HL-60/S4 treated with retinoic acid at 250 ng/mL for 4 days and 3 days (cell line): ENCODE results near the gene VANGL2.

Experiments
- in situ Hi-C: fragments of 300-500 bp; cut with MboI; formaldehyde crosslinking; loops from 2 replicates; pipeline ENCODE4 v1.7.0; 2022; ENCODE audit warnings: low sequenced_read_pairs

VANGL2 gene

DNA sequence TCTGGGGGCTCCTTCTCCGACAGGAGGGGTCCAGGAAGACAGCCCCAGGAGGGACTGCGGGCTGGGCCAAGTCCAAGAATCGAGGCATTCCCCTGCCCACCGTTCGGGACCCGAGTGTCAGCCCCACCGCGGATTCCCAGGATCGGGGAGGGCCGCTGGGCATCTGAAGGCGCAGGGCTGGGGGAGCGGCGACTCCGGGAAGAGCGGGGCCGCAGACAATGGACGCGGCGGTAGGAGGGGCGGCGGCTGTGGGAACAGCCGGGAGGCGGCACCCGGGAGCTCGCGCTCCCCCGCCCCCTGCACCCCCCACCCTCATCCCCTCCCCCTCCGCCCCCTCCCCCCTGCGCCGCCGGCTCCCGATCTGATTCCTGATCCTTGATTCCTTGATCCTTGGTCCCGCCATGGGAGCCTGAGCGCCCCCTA lies at the start of gene VANGL2:
Gene VANGL2 (plus strand): TSS at position 342 of the 423 bp plus-strand sequence. CDS start 15,274 bp downstream, outside the sequence.
- in situ Hi-C loops: no loop called here

DNA sequence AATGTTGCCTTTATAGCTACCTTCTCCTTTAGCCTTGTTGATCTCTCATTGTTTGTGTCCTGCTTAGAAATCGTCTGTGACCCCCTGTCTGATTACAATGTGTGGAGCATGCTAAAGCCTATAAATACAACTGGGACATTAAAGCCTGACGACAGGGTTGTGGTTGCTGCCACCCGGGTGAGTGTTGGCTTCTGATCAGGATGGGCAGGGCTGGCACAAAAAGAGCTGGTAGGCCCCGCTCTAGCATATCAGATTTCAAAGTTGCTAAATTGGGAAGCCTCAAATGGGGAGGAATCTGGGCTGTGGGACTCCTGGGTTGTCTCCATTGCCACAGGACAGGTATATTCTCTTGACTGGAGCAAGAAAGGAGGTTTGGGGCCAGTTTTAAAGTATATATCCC lies 48.7 kb upstream of the VANGL2 start:
- in situ Hi-C loops: no loop called here

DNA sequence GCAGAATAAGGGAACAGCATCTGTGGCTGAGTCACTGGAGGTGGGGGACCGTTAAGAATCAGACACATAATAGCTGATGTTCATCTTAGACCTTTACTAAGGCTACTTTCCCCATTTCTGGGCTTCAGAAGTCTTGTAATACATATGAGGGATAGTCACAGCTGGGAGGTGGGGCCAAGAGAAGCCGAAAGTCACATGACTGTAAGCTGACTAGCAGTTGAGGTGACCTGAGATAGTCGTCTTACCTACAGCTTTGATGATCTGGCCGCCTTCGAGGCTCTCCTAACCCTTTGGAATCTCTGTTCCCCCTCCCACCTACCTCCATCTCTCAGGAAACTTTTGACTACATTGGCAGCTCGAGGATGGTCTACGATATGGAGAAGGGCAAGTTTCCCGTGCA lies 47.8 kb upstream of the VANGL2 start:
- in situ Hi-C loops: no loop called here

DNA sequence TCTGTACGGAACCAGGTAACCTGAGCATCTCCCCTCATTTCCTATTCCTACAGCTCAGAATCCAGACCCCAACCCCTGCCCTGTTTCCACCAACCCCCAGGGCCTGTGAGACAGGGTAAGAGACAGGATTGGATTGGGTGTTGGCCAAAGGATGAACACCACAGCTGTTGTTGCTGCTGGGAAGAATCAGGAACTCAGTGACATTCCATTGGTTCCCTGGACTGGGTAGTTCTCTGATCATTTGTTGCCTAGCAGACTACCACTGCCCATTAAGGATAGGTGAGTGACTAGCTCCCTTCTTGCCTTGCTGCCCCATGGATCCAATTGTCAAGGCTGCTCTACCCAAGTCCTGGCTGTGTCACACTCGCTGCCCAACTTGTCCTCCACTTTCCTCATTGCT lies 47.1 kb upstream of the VANGL2 start:
- in situ Hi-C loops: no loop called here

DNA sequence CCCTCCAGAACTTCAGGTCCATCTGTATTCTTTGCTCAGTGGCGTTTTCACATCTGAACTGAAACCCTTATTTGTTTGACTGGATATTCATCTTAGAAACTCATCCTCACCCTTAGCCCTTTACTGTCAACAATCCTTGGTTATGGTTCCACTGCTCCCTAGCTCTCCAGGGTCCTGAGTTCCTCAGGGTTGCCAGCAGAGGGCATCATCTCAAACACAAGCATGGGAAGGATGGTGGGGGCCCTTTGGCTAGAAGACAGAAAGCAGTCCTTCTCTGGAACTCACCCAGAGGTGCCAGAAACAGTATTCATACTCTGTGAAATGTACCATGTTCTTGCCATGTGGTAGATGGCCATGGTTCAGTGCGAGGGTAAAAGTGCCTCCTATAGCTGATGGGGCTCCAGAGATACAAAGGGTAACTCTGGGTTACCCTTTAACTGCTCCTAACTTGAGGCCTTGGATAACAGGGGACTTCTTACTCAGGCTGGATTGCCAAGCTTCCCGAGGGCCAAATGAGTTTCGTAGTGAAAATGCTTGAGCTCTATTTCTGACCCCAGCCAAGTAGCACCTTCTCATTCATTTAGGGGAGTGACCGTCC lies 45.9 kb upstream of the VANGL2 start:
- in situ Hi-C loops: no loop called here

DNA sequence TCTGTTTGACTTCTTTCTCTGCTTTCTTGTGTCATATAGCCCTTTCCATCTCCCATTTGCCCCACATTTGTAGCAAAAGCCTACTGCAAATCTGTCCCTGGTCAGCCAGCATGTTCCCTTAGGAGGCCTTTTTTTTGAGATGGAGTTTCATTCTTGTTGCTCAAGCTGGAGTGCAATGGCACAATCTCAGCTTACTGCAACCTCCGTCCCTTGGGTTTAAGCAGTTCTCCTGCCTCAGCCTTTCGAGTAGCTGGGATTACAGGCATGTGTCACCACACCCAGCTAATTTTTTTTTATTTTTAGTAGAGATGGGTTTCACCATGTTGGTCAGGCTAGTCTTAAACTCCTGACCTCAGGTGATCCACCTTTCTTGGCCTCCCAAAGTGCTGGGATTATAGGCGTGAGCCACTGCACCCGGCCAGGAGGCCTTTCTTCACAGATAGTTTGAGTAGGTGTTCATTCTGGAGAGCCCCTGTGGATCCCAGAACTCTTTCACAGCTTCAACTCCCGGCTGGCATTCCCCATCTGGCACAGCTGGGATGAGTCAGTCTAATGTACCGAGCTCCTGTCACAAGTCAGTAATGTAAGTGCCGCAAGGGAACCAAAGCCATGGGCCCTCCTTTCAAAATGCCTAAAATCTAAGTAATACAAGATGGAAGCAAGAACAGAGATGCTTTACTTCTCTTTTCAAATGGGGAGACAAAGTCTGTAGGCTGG lies 42.9 kb upstream of the VANGL2 start:
- in situ Hi-C loops: no loop called here

DNA sequence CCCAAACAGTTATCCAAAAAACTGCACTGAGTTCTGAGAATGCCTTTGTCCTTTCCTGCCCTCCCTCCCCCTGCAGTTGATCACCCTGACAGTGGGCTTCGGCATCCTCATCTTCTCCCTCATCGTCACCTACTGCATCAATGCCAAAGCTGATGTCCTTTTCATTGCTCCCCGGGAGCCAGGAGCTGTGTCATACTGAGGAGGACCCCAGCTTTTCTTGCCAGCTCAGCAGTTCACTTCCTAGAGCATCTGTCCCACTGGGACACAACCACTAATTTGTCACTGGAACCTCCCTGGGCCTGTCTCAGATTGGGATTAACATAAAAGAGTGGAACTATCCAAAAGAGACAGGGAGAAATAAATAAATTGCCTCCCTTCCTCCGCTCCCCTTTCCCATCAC lies 42.3 kb upstream of the VANGL2 start:
- in situ Hi-C loops: no loop called here

DNA sequence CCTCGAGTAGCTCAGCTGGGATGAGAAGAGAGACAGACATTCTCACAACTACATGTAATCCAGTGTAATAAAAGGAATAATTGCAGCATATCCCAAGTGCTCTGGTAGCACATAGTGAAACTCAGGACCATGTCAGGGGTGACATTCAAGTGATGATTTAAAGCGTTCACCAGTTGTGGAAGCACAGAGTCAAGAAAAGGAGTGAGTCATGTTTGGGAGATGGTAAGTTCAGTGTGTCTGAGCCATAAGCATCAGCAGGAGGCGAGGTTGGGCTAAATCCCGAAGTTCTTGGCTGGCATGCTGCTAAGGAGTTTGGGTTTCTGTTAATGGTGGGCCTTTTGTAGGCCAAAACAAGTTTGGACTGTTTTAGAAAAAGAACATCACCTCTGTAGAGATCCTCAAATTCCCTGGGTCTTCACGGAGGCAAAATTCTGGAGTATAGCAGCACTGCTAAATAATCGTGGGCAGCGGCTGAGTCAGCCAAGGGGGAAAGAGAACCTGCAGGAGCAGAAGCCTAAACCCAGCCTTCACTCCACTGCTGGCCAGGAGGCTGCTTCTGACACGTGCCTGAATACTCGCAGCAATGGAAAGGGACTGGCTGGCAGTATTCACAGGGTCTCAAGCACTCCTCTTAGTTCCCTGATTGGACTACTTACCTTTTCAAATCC lies 40.7 kb upstream of the VANGL2 start:
- in situ Hi-C loops: no loop called here

DNA sequence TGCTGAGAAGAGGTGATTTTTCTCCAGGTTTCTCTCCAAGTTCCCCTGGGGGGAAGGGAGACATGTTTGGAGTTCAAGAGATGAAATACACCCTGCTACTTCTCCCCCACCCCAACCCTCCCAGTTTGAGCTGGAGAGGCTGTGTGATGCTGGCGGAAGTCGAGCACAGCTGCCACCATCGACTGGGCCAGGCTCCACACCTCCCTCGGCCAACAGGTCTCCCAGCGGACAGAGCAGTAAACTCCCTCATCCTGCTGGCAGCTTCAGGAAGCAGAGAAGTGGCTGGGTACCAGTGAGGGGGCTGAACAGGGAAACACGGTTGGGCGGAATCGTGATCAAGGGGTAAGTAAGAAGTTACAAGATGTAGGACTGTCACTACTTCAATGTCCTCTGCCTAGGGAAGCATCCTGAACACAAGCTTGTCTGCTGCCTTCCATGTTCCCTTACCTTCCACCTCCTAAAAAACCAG lies 40.1 kb upstream of the VANGL2 start:
- in situ Hi-C loops: no loop called here

DNA sequence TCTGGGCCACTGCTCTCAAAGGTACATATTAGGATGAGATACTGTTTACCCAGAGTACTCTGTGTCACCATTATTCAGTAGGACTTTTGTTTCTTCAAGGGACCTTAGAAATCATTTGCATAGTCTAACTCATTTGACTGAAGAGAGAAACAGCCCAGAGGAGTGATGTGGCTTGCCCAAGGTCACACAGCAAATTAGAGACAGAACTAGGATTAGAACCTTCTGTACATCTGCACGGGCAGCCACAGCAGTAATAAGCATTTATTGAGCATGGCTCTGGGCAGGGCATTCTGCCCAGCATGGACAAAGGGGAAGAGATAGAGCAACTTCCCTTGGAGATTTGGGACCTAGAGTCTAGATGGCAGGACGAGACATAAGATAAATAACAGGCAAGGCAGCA lies 39.2 kb upstream of the VANGL2 start:
- in situ Hi-C loops: no loop called here

DNA sequence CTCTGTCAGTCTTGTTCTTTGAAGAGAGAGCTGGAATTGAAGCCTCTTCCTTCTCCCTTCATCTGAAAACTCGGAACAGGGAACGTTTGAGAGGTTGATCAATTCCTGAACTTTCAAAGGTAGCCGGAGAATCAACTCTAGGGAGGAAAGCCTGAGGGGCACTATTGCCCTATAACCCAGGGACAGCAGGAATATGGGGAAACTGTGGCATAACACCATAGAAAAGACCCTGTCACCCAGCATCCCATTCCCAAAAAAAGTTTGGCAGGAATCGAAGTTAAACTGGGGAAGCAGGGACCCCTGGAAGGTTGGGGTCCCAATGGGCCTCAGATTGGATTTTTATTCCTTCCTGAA lies 38.6 kb upstream of the VANGL2 start:
- in situ Hi-C loops: no loop called here

DNA sequence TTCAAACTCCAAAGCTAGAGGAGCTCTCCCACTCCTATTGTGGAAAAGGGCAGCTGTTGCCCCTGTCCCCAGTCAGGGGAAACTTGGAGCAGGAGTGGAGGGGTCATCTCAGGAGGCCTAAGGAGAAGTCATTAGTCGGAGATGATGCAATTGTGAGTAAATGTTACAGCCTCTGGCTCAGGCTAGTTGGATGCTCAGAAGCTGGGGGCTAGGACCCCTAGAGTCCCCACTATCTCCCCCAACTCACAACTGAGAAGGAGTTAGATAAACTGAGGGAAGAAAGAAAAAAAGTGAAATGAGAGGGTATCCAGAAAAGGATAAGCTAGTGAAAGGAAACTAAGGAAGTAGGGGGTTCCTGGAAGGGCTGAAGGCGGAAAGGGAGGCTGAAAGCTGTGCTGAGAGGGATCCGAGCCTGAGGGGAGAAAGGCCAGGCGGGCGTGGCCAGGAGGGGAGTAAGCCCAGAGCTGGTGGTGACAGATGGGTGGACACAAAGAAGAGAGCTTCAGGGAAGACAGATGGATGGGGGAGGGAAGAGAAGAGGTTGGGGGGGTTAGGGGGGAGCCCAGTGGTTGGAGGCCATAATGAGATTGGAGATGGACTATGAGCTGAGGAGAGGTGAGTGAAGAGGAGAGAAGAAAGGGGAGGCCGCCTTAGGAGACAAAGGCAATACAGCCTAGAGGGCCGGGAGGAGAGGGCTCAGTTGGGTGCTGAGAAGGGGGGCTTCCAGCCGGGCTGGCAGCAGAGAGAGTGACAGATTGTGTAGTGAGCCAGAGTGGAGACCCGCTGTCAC lies 38.0 kb upstream of the VANGL2 start:
- in situ Hi-C loops: no loop called here

DNA sequence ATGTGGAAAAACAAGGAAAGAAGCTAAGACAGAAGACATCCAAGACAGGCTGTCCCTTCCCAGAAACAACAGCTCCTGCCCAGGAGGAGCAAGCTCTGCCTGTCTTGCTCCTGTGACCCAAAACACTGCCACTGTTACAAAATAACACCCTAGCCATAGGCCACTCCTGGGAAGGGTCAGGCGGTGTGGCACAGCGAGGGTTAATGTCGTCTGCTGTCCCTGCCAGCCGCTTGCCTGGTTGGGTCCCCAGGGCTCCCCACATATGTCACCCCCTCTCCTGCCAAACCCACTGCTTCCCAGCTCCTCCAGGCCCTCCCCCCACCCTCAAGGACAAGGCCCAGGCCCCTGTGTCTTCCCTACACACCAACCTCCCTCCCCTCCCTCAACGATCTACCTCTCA lies 37.4 kb upstream of the VANGL2 start:
- in situ Hi-C loops: no loop called here

DNA sequence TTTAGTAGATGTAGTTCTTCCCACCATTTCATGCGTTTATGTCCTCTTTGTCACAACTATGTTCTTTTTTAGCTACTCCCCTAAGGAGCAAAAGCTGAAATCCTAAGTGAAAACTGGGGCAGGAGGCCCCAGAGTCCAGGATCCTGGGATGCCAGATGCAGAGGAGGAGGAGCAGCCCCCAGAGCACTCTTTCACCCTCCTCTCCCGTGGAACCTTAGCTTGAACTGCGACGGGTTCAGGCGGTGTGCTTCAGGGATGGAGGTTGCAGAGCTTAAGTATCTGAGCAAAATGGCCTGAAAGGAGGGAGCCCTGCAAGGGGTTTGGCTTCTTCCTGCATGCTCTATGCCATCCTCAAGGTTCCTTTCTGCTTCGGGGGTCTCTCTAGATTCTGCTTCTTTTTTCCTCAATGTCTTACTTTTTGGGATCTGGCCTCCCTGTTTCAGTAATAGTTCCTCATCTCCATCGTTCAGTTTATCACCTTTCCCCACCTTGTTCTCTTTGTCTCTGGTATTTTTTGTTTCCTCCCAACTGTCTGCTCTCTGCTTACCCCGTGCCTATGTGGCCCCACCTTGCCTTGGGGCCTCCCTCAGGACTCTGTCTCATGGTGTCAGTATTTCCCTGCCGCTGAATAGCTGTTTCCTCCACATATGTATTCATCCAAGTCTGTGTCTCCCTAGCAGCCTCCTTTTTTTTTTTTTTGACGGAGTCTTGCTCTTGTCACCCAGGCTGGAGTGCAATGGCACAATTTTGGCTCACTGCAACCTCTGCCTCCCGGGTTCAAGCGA lies 36.2 kb upstream of the VANGL2 start:
- in situ Hi-C loops: no loop called here

DNA sequence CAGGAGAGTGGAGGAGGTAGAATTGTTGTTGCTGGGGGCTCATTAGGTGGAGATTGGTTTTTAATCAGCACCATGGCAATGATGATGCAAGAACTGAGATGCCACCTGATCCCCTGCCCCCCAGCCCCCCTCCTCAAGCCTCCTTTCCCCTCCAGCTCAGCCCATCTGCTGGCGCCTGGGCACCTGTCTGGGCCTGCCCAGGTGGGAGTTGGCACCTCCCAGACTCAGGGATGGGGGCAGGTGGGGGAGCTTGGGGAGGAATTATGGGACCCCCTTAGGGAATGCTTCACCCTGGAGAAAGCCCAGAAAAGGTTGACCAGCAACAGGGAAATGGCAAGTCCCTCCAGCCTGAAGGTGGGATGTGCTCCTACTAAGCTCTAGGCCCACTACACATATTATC lies 35.0 kb upstream of the VANGL2 start:
- in situ Hi-C loops: no loop called here

DNA sequence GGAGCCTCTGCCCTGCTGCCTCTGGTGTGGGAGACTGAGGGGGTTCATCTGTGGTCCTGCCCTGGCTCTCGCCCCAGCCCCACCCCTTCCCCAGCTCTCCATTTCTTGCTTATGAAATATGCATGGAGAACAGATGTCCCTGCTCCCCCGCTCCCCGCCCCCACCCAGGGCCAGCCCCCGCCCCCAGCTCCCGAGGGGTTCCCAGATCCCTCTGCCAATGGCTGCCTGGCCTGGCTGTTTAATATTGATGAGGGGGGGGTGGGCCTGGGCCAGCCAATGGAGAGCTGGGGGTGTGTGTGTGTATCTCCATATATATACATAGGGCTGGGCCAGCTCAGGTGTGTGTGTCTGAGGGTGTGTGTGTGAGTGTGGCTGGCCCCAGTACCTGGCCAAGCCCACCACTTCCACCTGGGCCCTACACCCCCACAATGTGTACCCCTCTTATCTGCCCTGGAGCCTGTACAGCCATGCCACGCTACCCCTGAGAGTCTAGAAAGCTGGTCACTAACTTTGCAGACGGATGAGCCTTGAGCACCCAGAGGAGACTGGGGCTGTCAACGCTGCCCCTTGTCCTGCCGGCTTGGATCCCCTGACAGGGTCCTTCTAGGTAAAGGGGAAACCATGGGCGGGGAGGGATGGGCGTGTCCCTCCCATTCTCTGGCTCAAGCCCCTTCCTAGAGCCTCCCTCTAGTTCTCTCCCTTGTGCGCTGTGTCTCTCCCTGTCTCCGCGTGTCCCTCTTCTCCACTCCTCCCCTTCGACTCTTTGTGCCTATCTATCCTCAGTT lies 33.4 kb upstream of the VANGL2 start, which contains the start of gene NHLH1:
Gene NHLH1 (plus strand): TSS at position 341 of the 785 bp plus-strand sequence. CDS start 3,661 bp downstream, outside the sequence.
- in situ Hi-C loops: no loop called here

DNA sequence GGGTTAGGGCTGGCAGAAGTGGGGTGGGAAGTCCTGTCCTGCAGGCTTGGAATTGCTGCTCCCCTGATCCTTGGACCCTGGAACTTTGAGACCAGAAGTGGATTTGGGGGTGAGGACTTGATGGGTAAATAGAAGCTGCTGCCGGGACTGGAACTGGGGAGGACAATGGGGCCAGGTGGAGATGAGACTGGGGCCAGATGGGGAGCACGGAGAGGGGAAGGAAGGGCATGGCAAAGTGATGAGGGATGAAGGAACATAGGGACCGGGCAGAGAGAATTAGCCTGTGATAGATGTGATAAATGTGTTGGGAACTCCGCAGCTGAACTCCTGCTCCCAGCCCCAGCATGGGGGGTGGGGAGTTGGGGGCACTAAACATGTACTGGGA lies 32.9 kb upstream of the VANGL2 start:
- in situ Hi-C loops: no loop called here

DNA sequence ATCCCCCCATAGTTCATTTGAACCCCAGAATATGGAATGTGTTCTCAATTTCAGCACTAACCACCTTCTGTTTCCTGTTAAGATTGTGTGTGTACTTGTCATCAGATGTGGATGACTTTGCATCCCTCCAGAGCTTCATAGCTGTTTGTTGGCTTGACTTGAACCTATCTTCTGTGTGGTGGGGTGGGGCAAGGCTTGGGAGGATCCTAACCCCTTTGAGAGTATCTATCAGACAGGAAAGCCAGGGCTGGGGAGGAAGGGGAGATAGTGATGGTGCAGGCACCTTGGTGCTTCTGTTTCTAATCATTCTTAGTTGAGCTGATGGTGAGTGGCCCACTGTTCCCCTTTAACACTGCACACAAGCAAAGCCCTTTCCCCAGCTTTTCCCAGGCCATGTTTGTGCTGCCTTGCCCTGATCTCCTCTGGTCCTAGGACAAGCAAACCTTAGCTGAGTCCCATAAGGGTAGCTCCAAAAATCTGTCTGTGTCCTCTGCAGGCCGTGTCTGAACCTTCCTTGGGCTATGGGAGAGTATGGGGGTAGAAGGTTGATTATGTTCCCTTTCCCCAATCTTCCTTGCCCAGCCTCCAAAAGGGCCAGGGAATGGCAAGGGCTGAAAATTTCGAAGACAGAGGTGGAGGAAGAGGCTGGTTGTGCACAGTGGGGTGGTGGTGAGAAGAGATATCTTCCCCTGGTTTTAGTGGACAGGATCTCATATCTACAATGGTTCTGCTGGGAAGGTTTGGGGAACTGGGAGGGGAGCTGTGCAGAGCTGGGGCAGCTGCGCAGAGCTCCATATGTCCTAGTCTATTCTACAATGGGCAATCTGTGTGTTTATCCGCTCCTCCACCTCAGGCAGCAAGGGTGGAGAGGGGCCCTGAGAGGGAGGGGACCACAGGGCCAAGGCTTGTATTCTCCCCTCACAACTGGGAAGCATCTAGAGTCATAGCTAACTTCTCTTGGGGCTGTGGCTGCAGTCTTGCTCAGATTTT lies 32.1 kb upstream of the VANGL2 start:
- in situ Hi-C loops: no loop called here

DNA sequence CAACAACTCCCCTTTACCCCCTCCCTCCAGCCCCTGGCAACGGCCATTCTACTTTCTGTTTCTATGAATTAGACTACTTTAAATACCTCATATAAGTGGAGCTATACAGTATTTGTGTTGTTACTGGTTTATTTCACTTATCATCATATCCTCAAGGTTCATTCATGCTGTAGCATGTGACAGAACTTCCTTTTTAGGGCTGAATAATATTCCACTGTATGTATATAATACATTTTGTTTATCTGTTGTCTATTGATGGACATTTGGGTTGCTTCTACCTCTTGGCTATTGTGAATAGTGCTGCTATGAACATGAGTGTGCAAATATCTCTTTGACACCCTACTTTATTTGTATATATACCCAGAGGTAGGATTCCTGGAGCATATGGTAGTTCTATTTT lies 31.3 kb upstream of the VANGL2 start:
- in situ Hi-C loops: no loop called here
